Smooth muscle cell (in vitro differentiated cells): ENCODE results near the gene CACNA2D4. TPM values are rescaled to one million over a fixed set of nuclear protein-coding genes. Genes with fewer than 3 reads are reported as not detected.

Experiments
- DNase-seq: peaks from one replicate; lab custom pipeline; 2025; ENCODE audit not compliant: unreplicated experiment; lab: John Stamatoyannopoulos, UW
- H2AFZ ChIP-seq: fragments of 200-600 bp; sonication (generic); 2 replicates; pipeline ENCODE4 v1.6.0; 2016; ENCODE audit warnings: antibody characterized with exemption, low read depth, mild to moderate bottlenecking
- H3F3A ChIP-seq: fragments of 200-600 bp; sonication (generic); 2 replicates; pipeline ENCODE4 v1.6.0; 2017; ENCODE audit warnings: antibody characterized with exemption, low read depth
- H3K27ac ChIP-seq: fragments of 200-600 bp; sonication (generic); 2 replicates; pipeline ENCODE4 v1.5.1; 2016; ENCODE audit warnings: low read depth, mild to moderate bottlenecking
- H3K27me3 ChIP-seq: fragments of 200-600 bp; sonication (generic); 2 replicates; pipeline ENCODE4 v1.6.1; 2016; ENCODE audit warnings: low read depth, mild to moderate bottlenecking
- H3K36me3 ChIP-seq: fragments of 200-600 bp; sonication (generic); 2 replicates; pipeline ENCODE4 v1.5.1; 2016; ENCODE audit warnings: low read depth
- H3K4me1 ChIP-seq: fragments of 200-600 bp; sonication (generic); 2 replicates; pipeline ENCODE4 v1.5.1; 2016; ENCODE audit warnings: low read depth
- H3K4me2 ChIP-seq: fragments of 200-600 bp; sonication (generic); 2 replicates; pipeline ENCODE4 v1.6.0; 2016; ENCODE audit warnings: mild to moderate bottlenecking
- H3K4me3 ChIP-seq: fragments of 200-600 bp; sonication (generic); 2 replicates; pipeline ENCODE4 v1.5.1; 2016; ENCODE audit warnings: mild to moderate bottlenecking
- H3K79me2 ChIP-seq: fragments of 200-600 bp; sonication (generic); 2 replicates; pipeline ENCODE4 v1.6.0; 2016; ENCODE audit warnings: low read depth, mild to moderate bottlenecking
- H3K9ac ChIP-seq: fragments of 200-600 bp; sonication (generic); 2 replicates; pipeline ENCODE4 v1.6.0; 2016; ENCODE audit warnings: low read depth
- H3K9me3 ChIP-seq: fragments of 200-600 bp; sonication (generic); replicated peaks from 2 replicates; pipeline ENCODE4 v1.5.1; 2016; ENCODE audit warnings: low read depth
- H4K20me1 ChIP-seq: fragments of 200-600 bp; sonication (generic); 2 replicates; pipeline ENCODE4 v1.6.0; 2016; ENCODE audit warnings: low read depth
- CTCF ChIP-seq: fragments of 200-600 bp; sonication (generic); IDR thresholded peaks from 2 replicates; pipeline ENCODE4 v1.5.1; 2017; ENCODE audit warnings: borderline replicate concordance, mild to moderate bottlenecking, antibody characterized with exemption; ENCODE audit not compliant: insufficient read depth, poor library complexity, severe bottlenecking
- WGBS: methylation state at CpG from one replicate; pipeline ENCODE4 v1.1.7; 2016; ENCODE audit warnings: low lambda C conversion rate; 5-methylcytosine and 5-hydroxymethylcytosine counted together
- polyA plus RNA-seq: library from polyadenylated mRNA; unstranded; fragments of >200 nt; fragmentation: Nextera tagmentation; extraction: Ambion mirVana; gene quantifications from 2 replicates; pipeline ENCODE4 v1.2.1, GENCODE V29; 2016
- total RNA-seq: library from RNA; depleted of rRNA; stranded (reverse); fragments of >200 nt; gene quantifications from 2 replicates; pipeline ENCODE4 v1.2.3, GENCODE V29; 2014

CACNA2D4 gene
- total and polyA plus RNA-seq, 2 experiments from 2014 or later, result 0.98 TPM; not detected in 1

GRCh38 chr12:1840981-1841425, 77.4 kb downstream of the CACNA2D4 start:
- no peak for TF ChIP-seq CTCF
- H3K4me1 ChIP-seq, result peaks cover 5% of the 10 kb centered on the region
- H3K27me3 ChIP-seq, result peaks cover 22% of the 10 kb centered on the region
- H3K36me3 ChIP-seq, result no peaks in the 10 kb centered on the region
- DNase-seq, result no peak
- H4K20me1 ChIP-seq, result no peaks in the 10 kb centered on the region
- no peaks in the 10 kb centered on the region for H3K79me2 ChIP-seq
- H3F3A ChIP-seq, result no peaks in the 10 kb centered on the region
- no peak overlapping the region for H3K9ac ChIP-seq
- no peak overlapping the region for H3K27ac ChIP-seq
- H3K9me3 ChIP-seq, result no peaks in the 10 kb centered on the region
- H3K4me3 ChIP-seq, result no peak overlapping the region
- H2AFZ ChIP-seq, result no peak overlapping the region
- H3K4me2 ChIP-seq, result no peak overlapping the region
- 93% methylated on average over 16 of the region's 16 CpGs for WGBS

GRCh38 chr12:1839956-1840951, 78.2 kb downstream of the CACNA2D4 start:
- peaks cover 5% of the 10 kb centered on the region for H3K4me1 ChIP-seq
- WGBS, result 72% methylated on average over 24 of the region's 24 CpGs
- H3K27ac ChIP-seq, result no peak overlapping the region
- H3K79me2 ChIP-seq, result no peaks in the 10 kb centered on the region
- no peak for DNase-seq
- no peak overlapping the region for H2AFZ ChIP-seq
- H4K20me1 ChIP-seq, result no peaks in the 10 kb centered on the region
- no peak overlapping the region for H3K4me2 ChIP-seq
- no peak overlapping the region for H3K9ac ChIP-seq
- no peaks in the 10 kb centered on the region for H3K9me3 ChIP-seq
- peaks cover 15% of the 10 kb centered on the region for H3K27me3 ChIP-seq
- no peaks in the 10 kb centered on the region for H3F3A ChIP-seq
- no peak overlapping the region for H3K4me3 ChIP-seq
- TF ChIP-seq CTCF, result no peak
- no peaks in the 10 kb centered on the region for H3K36me3 ChIP-seq

- Histone ChIP-seq H3K27ac (no peak overlapping the region), H2AFZ (no peak overlapping the region), H3K9me3 (no peaks in the 10 kb centered on the region), H3K9ac (no peak overlapping the region), H3K4me1 (peaks cover 5% of the 10 kb centered on the region), H3K27me3 (peaks cover 9% of the 10 kb centered on the region), H4K20me1 (no peaks in the 10 kb centered on the region), H3K4me2 (no peak overlapping the region), H3K79me2 (no peaks in the 10 kb centered on the region), H3K36me3 (no peaks in the 10 kb centered on the region), H3K4me3 (no peak overlapping the region), H3F3A (no peaks in the 10 kb centered on the region)
- no peak for TF ChIP-seq CTCF
- no peak for DNase-seq
- 95% methylated on average over 10 of the region's 10 CpGs for WGBS
Measured at GRCh38 chr12:1839464-1839863, 79.0 kb downstream of the CACNA2D4 start.
